SK-N-SH treated with all-trans-retinoic acid at 6 μM for 48 hours (cell line): ENCODE results near the gene RYR1.
"Not testable (repeated sequence)": the region's sequence is repeated elsewhere in the genome, so short reads cannot be mapped to it uniquely, and the experiment has no call there.

ENCODE experiments used
- ATAC-seq: fragments of 200-7000 bp; cut with Tn5 transposase; 3 replicates; pipeline ENCODE4 v1.9.1; 2020; ENCODE audit warnings: mild to moderate bottlenecking, moderate library complexity
- ARNTL ChIP-seq: fragments of 450-650 bp; formaldehyde crosslinking; IDR thresholded peaks from 2 replicates; pipeline ENCODE4 v1.5.0; 2020; ENCODE audit warnings: low read depth, mild to moderate bottlenecking, moderate library complexity, borderline replicate concordance
- BACH2 ChIP-seq: fragments of 250-450 bp; sonication (Bioruptor Pico); IDR thresholded peaks from 2 replicates; pipeline ENCODE4 v1.9.0; 2021; ENCODE audit warnings: mild to moderate bottlenecking, borderline replicate concordance
- CSDC2 ChIP-seq: fragments of 250-450 bp; sonication (Bioruptor Pico); IDR thresholded peaks from 2 replicates; pipeline ENCODE4 v1.5.0; 2020; ENCODE audit warnings: mild to moderate bottlenecking, moderate library complexity
- ESRRG ChIP-seq: fragments of 250-450 bp; sonication (Bioruptor Pico); IDR thresholded peaks from 2 replicates; pipeline ENCODE4 v1.6.1; 2021; ENCODE audit warnings: mild to moderate bottlenecking
- GLIS3 ChIP-seq: fragments of 250-450 bp; sonication (Bioruptor Pico); IDR thresholded peaks from 2 replicates; pipeline ENCODE4 v1.5.0; 2020; ENCODE audit warnings: mild to moderate bottlenecking, moderate library complexity
- ISL1 ChIP-seq: fragments of 250-450 bp; sonication (Bioruptor Pico); IDR thresholded peaks from 2 replicates; pipeline ENCODE4 v2.1.2; 2022; ENCODE audit warnings: mild to moderate bottlenecking, moderate library complexity
- OSR1 ChIP-seq: fragments of 250-450 bp; sonication (Bioruptor Pico); IDR thresholded peaks from 2 replicates; pipeline ENCODE4 v1.8.0; 2022; ENCODE audit warnings: moderate library complexity, mild to moderate bottlenecking, inconsistent platforms
- PPARA ChIP-seq: fragments of 250-450 bp; sonication (Bioruptor Pico); IDR thresholded peaks from 2 replicates; pipeline ENCODE4 v1.5.0; 2020; ENCODE audit warnings: mild to moderate bottlenecking, borderline replicate concordance
- RARB ChIP-seq: fragments of 250-450 bp; sonication (Bioruptor Pico); IDR thresholded peaks from 2 replicates; pipeline ENCODE4 v1.8.0; 2021; ENCODE audit warnings: mild to moderate bottlenecking, moderate library complexity
- SNAI2 ChIP-seq: fragments of 250-450 bp; sonication (Bioruptor Pico); IDR thresholded peaks from 2 replicates; pipeline ENCODE4 v1.5.0; 2020; ENCODE audit warnings: mild to moderate bottlenecking, moderate library complexity
- TCF4 ChIP-seq: fragments of 250-450 bp; sonication (Bioruptor Pico); IDR thresholded peaks from 2 replicates; pipeline ENCODE4 v1.8.0; 2021; ENCODE audit warnings: mild to moderate bottlenecking, moderate library complexity, borderline replicate concordance
- ZC3H10 ChIP-seq: fragments of 250-450 bp; sonication (Bioruptor Pico); IDR thresholded peaks from 2 replicates; pipeline ENCODE4 v1.5.1; 2021; ENCODE audit warnings: mild to moderate bottlenecking, moderate library complexity
- ZFP3 ChIP-seq: fragments of 250-450 bp; sonication (Bioruptor Pico); IDR thresholded peaks from 2 replicates; pipeline ENCODE4 v1.5.0; 2020; ENCODE audit warnings: mild to moderate bottlenecking, moderate library complexity
- ZFP30 ChIP-seq: fragments of 450-650 bp; formaldehyde crosslinking; IDR thresholded peaks from 2 replicates; pipeline ENCODE4 v1.5.0; 2022; ENCODE audit warnings: mild to moderate bottlenecking, moderate library complexity
- ZNF565 ChIP-seq: fragments of 450-650 bp; formaldehyde crosslinking; conservative IDR thresholded peaks from 2 replicates; pipeline ENCODE4 v1.5.0; 2020; ENCODE audit warnings: low read depth, mild to moderate bottlenecking, moderate library complexity
- ZNF70 ChIP-seq: fragments of 450-650 bp; formaldehyde crosslinking; IDR thresholded peaks from 2 replicates; pipeline ENCODE4 v1.5.0; 2020; ENCODE audit warnings: mild to moderate bottlenecking, moderate library complexity
- ZNF8 ChIP-seq: fragments of 450-650 bp; formaldehyde crosslinking; IDR thresholded peaks from 2 replicates; pipeline ENCODE4 v1.5.0; 2020; ENCODE audit warnings: mild to moderate bottlenecking, moderate library complexity
- TF ChIP-seq, protein P1 (sequence below): fragments of 250-450 bp; sonication (Bioruptor Pico); IDR thresholded peaks from 2 replicates; pipeline ENCODE4 v1.8.0; 2020; ENCODE audit warnings: mild to moderate bottlenecking, moderate library complexity, borderline replicate concordance
- TF ChIP-seq, protein P2 (sequence below): fragments of 250-450 bp; sonication (Bioruptor Pico); IDR thresholded peaks from 2 replicates; pipeline ENCODE4 v1.5.0; 2020; ENCODE audit warnings: mild to moderate bottlenecking, moderate library complexity
- TF ChIP-seq, protein P3 (sequence below): fragments of 250-450 bp; sonication (Bioruptor Pico); IDR thresholded peaks from 2 replicates; pipeline ENCODE4 v1.8.0; 2021; ENCODE audit warnings: low read depth, mild to moderate bottlenecking, moderate library complexity, borderline replicate concordance
- TF ChIP-seq, protein P4 (sequence below): fragments of 250-450 bp; sonication (Bioruptor Pico); IDR thresholded peaks from 2 replicates; pipeline ENCODE4 v1.5.1; 2020; ENCODE audit warnings: low read depth, mild to moderate bottlenecking, moderate library complexity

Gene RYR1

DNA sequence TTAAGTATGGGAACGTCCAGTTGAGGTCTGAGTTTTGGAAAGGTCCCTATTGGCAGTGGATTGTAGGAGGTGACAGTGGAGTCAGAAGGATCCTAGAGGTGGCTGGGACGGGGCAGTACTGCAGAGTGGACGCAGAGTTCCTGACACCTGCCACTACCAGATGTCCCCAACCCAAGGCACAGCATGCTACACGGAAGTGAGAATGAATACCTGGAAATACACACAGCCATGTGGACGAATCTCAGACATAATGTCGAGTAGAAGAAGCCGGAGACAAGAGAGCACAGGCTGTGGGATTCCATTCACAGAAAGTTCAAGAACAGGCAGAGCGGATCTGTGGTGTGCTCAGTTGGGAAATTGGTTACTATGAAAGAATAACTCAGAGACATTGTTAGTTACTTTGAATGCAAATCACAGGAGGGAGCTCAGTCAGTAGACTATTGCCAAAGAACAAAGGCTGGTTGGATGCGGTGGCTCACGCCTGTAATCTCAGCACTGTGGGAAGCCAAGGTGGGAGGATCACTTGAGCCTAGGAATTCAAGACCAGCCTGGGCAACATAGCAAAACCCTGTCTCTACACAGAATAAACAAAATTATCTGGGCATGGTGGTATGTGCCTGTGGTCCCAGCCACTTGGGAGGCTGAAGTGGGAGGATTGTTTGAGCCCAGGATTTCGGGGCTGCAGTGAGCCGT, 37.4 kb downstream of the RYR1 start:
- no peak for TF ChIP-seq ZFP3 (CRISPR knock-in tag)
- TF ChIP-seq TCF4 (CRISPR knock-in tag) = no peak
- TF ChIP-seq ZNF565 (CRISPR knock-in tag) = no peak
- TF ChIP-seq SNAI2 = no peak
- no peak for TF ChIP-seq ISL1 (CRISPR knock-in tag)
- no peak for TF ChIP-seq PPARA (CRISPR knock-in tag)
- TF ChIP-seq, protein P1, sequence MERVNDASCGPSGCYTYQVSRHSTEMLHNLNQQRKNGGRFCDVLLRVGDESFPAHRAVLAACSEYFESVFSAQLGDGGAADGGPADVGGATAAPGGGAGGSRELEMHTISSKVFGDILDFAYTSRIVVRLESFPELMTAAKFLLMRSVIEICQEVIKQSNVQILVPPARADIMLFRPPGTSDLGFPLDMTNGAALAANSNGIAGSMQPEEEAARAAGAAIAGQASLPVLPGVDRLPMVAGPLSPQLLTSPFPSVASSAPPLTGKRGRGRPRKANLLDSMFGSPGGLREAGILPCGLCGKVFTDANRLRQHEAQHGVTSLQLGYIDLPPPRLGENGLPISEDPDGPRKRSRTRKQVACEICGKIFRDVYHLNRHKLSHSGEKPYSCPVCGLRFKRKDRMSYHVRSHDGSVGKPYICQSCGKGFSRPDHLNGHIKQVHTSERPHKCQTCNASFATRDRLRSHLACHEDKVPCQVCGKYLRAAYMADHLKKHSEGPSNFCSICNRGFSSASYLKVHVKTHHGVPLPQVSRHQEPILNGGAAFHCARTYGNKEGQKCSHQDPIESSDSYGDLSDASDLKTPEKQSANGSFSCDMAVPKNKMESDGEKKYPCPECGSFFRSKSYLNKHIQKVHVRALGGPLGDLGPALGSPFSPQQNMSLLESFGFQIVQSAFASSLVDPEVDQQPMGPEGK (CRISPR knock-in tag) = no peak
- ATAC-seq = no peak

DNA sequence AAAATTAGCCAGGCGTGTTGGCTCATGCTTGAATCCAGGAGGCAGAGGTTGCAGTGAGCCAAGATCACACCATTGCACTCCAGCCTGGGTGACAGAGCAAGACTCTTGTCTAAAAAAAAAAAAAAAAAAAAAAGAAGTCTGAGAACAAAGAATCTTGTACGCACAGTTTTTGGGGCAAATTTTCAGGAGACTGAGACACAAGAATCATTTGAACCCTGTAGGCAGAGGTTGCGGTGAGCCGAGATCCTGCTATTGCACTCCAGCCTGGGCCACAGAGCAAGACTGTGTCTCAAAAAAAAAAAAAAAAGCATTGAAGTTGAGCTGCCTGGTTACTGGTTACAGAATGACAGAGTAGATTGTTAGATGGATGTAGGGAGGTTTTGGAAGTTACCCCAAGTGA, 39.2 kb downstream of the RYR1 start:
- ATAC-seq = not testable (repeated sequence)

DNA sequence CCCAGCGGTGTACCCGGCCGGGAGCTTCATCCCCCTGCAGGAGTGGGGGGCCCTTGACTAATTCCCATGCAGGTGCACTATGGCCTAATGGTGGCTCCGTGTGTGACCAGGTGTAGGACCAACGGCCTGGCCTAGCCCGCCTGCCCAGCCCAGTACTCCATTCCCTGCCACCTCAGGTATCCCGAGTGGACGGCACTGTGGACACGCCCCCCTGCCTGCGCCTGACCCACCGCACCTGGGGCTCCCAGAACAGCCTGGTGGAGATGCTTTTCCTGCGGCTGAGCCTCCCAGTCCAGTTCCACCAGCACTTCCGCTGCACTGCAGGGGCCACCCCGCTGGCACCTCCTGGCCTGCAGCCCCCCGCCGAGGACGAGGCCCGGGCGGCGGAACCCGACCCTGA, 39.7 kb downstream of the RYR1 start:
- ATAC-seq = no peak
- TF ChIP-seq ESRRG (no peak), ZFP3 (CRISPR knock-in tag) (no peak), ZNF70 (CRISPR knock-in tag) (no peak), ZC3H10 (CRISPR knock-in tag) (no peak), ZNF8 (CRISPR knock-in tag) (no peak), SNAI2 (no peak)
- TF ChIP-seq, protein P2, sequence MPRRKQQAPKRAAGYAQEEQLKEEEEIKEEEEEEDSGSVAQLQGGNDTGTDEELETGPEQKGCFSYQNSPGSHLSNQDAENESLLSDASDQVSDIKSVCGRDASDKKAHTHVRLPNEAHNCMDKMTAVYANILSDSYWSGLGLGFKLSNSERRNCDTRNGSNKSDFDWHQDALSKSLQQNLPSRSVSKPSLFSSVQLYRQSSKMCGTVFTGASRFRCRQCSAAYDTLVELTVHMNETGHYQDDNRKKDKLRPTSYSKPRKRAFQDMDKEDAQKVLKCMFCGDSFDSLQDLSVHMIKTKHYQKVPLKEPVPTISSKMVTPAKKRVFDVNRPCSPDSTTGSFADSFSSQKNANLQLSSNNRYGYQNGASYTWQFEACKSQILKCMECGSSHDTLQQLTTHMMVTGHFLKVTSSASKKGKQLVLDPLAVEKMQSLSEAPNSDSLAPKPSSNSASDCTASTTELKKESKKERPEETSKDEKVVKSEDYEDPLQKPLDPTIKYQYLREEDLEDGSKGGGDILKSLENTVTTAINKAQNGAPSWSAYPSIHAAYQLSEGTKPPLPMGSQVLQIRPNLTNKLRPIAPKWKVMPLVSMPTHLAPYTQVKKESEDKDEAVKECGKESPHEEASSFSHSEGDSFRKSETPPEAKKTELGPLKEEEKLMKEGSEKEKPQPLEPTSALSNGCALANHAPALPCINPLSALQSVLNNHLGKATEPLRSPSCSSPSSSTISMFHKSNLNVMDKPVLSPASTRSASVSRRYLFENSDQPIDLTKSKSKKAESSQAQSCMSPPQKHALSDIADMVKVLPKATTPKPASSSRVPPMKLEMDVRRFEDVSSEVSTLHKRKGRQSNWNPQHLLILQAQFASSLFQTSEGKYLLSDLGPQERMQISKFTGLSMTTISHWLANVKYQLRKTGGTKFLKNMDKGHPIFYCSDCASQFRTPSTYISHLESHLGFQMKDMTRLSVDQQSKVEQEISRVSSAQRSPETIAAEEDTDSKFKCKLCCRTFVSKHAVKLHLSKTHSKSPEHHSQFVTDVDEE (CRISPR knock-in tag) = no peak

DNA sequence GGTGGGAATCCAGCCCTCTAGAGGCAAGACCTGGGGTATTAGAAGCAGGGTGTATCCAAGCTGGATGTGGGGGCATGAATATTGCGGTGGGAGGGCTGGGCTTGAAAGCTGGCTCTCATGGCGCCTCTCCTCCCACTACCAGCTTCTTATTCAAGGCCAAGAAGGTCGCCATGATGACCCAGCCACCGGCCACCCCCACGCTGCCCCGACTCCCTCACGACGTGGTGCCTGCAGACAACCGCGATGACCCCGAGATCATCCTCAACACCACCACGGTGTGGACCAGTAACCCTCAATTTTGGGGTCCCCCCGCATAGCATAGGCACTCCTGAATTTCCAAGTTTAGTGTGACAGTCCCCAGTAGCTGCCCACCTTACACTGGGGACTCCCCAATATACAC, 41.7 kb downstream of the RYR1 start:
- TF ChIP-seq ZFP3 (CRISPR knock-in tag) = no peak
- no peak for TF ChIP-seq ESRRG
- no peak for TF ChIP-seq TCF4 (CRISPR knock-in tag)
- TF ChIP-seq, protein P3, sequence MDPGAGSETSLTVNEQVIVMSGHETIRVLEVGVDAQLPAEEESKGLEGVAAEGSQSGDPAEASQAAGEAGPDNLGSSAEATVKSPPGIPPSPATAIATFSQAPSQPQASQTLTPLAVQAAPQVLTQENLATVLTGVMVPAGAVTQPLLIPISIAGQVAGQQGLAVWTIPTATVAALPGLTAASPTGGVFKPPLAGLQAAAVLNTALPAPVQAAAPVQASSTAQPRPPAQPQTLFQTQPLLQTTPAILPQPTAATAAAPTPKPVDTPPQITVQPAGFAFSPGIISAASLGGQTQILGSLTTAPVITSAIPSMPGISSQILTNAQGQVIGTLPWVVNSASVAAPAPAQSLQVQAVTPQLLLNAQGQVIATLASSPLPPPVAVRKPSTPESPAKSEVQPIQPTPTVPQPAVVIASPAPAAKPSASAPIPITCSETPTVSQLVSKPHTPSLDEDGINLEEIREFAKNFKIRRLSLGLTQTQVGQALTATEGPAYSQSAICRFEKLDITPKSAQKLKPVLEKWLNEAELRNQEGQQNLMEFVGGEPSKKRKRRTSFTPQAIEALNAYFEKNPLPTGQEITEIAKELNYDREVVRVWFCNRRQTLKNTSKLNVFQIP (CRISPR knock-in tag) = no peak
- TF ChIP-seq ARNTL (CRISPR knock-in tag) = no peak
- no peak for TF ChIP-seq BACH2 (CRISPR knock-in tag)
- no peak for ATAC-seq

DNA sequence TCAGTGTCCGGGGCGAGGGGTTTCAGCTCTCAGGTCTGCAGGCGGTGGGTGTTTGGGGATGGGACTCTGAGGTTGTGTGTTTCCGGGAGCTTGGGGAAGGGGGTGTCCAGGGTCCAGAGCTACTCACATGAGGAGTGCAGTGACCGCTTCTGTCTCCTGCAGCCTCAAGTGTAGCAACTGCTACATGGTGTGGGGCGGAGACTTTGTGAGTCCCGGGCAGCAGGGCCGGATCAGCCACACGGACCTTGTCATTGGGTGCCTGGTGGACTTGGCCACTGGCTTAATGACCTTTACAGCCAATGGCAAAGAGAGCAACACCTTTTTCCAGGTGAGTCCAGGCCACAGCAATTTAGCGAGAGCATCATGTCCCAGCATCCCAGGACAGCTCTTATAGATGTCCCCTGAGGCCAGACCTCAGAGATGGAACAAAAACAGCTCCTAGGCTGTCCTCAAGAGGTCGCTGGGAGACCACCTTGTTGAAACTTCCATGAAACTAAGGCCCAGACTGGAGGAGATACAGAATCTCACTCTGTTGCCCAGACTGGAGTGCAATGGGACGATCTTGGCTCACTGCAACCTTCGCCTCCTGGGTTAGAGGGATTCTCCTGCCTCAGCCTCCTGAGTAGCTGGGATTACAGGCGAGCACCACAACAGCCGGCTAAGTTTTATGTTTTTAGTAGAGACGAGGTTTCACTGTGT, 44.9 kb downstream of the RYR1 start:
- no peak for TF ChIP-seq ZNF70 (CRISPR knock-in tag)
- no peak for TF ChIP-seq RARB (CRISPR knock-in tag)
- TF ChIP-seq ZNF8 (CRISPR knock-in tag) = no peak
- TF ChIP-seq ZNF565 (CRISPR knock-in tag) = no peak
- no peak for TF ChIP-seq ZFP30 (CRISPR knock-in tag)
- no peak for TF ChIP-seq OSR1 (CRISPR knock-in tag)
- TF ChIP-seq, protein P1 (CRISPR knock-in tag) = no peak
- TF ChIP-seq PPARA (CRISPR knock-in tag) = no peak
- TF ChIP-seq SNAI2 = no peak
- TF ChIP-seq GLIS3 (CRISPR knock-in tag) = no peak
- TF ChIP-seq, protein P4, sequence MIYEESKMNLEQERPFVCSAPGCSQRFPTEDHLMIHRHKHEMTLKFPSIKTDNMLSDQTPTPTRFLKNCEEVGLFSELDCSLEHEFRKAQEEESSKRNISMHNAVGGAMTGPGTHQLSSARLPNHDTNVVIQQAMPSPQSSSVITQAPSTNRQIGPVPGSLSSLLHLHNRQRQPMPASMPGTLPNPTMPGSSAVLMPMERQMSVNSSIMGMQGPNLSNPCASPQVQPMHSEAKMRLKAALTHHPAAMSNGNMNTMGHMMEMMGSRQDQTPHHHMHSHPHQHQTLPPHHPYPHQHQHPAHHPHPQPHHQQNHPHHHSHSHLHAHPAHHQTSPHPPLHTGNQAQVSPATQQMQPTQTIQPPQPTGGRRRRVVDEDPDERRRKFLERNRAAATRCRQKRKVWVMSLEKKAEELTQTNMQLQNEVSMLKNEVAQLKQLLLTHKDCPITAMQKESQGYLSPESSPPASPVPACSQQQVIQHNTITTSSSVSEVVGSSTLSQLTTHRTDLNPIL = no peak
- TF ChIP-seq ESRRG = no peak
- TF ChIP-seq ZFP3 (CRISPR knock-in tag) = no peak
- TF ChIP-seq CSDC2 (CRISPR knock-in tag) = no peak
- TF ChIP-seq BACH2 (CRISPR knock-in tag) = no peak
- no peak for TF ChIP-seq ZC3H10 (CRISPR knock-in tag)
- TF ChIP-seq TCF4 (CRISPR knock-in tag) = no peak
- TF ChIP-seq, protein P3 (CRISPR knock-in tag) = no peak
- no peak for TF ChIP-seq ISL1 (CRISPR knock-in tag)
- TF ChIP-seq, all 23 proteins: peak for 0

More for the DNA sequence above, 44.9 kb downstream of the RYR1 start:
- peak; percentile 86 for ATAC-seq
